ENCODE data around the gene LIF. TPM values are rescaled to one million over a fixed set of nuclear protein-coding genes. Genes with fewer than 3 reads are reported as not detected.

Gene LIF
- total and polyA plus RNA-seq, 2 donors (not counting 3 experiments of a cell fraction or from before 2014, with no cell fraction given), result 0.12 to 0.27 TPM

DNA sequence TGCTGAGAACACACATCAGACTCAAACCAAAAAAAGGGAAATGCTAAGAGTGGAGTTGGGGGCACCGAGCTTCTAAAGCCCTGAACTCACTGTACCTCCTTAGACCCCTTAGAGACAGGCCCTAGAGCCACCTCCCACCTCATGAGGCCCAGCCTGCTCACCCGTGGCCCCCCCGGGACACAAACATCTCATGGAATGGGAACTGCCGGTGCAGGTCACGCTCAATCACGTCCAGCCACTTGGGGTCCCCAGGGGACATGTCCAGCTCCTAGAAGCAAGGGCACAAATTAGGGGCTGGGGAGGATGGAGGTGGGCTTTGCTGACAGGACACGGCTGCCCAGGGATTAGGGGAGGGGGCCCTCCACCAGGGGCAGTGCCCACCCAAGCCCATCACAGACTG, 49.0 kb upstream of the LIF start:
- Histone ChIP-seq H3K36me3 (ENCODE audit: control insufficient read depth in 2 of 2, extremely low read depth in 1 of 2, insufficient read depth in 2 of 2, low read length in 2 of 2) (peaks cover 0 to 30% of the 10 kb centered on the region in 2 experiments), H3K4me3 (replicated peaks in 1 of 3; ENCODE audit: insufficient read depth in 1 of 3, low read depth in 1 of 3, low read length in 3 of 3) (no peak overlapping the region), H3K27me3 (ENCODE audit: control insufficient read depth in 2 of 2, insufficient read depth in 2 of 2, low read length in 2 of 2) (no peaks in the 10 kb centered on the region), H3K9me1 (replicated peaks; ENCODE audit: control insufficient read depth, extremely low read depth, insufficient read depth, low read length) (no peaks in the 10 kb centered on the region), H4K20me1 (replicated peaks; ENCODE audit: control insufficient read depth, extremely low read depth, insufficient read depth, low read length) (no peaks in the 10 kb centered on the region), H3K27ac (ENCODE audit: insufficient read depth, low read depth, low read length) (no peak overlapping the region), H3K4me1 (ENCODE audit: control insufficient read depth, extremely low read depth, insufficient read depth, low read length) (peaks cover 9% of the 10 kb centered on the region), H2AFZ (ENCODE audit: low read depth, low read length) (no peak overlapping the region), H3K9ac (replicated peaks; ENCODE audit: extremely low read depth, insufficient read depth, low read length) (no peak overlapping the region), H3K4me2 (ENCODE audit: insufficient read depth, low read length) (no peak overlapping the region), H3K79me2 (ENCODE audit: control insufficient read depth, insufficient read depth, low read length) (no peaks in the 10 kb centered on the region), H3K9me3 (replicated peaks; ENCODE audit: control insufficient read depth, insufficient read depth, low read length) (no peaks in the 10 kb centered on the region)
- CTCF ChIA-PET, result interaction anchor here (1.4 kb wide), 2 partner anchors 9 to 32 kb away, joined by 4 to 5 read pairs; partner anchors contain the start of gene TBC1D10A
- FAIRE-seq (no peak), DNase-seq (ENCODE audit: low read depth, low spot score) (no peak)
- intact Hi-C loops (cut with micrococcal nuclease), result no loop called here
- BruUV-seq (replicated peaks), result no TSS peak
- POLR2A ChIA-PET, result no interaction called here
- TF ChIP-seq, protein P1, sequence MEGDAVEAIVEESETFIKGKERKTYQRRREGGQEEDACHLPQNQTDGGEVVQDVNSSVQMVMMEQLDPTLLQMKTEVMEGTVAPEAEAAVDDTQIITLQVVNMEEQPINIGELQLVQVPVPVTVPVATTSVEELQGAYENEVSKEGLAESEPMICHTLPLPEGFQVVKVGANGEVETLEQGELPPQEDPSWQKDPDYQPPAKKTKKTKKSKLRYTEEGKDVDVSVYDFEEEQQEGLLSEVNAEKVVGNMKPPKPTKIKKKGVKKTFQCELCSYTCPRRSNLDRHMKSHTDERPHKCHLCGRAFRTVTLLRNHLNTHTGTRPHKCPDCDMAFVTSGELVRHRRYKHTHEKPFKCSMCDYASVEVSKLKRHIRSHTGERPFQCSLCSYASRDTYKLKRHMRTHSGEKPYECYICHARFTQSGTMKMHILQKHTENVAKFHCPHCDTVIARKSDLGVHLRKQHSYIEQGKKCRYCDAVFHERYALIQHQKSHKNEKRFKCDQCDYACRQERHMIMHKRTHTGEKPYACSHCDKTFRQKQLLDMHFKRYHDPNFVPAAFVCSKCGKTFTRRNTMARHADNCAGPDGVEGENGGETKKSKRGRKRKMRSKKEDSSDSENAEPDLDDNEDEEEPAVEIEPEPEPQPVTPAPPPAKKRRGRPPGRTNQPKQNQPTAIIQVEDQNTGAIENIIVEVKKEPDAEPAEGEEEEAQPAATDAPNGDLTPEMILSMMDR (IDR thresholded peaks at IDR 0.05; ENCODE audit: extremely low read depth in 1 of 2, insufficient read depth in 1 of 2, low read depth in 1 of 2, low read length in 2 of 2), result no peak
- no peak for TF ChIP-seq MYC (IDR thresholded peaks at IDR 0.05; ENCODE audit: low read depth, low read length)
- no peak for TF ChIP-seq POLR2A (IDR thresholded peaks at IDR 0.05; ENCODE audit: low read depth, low read length)
- no peak for TF ChIP-seq POLR2AphosphoS5 (IDR thresholded peaks at IDR 0.05; ENCODE audit: insufficient read depth, low read depth, low read length)
- no peak for TF ChIP-seq GATA2 (IDR thresholded peaks at IDR 0.05; ENCODE audit: insufficient read depth, insufficient read length, low read depth, low read length)
- no peak for TF ChIP-seq JUN (IDR thresholded peaks at IDR 0.05; ENCODE audit: borderline replicate concordance, insufficient read depth, insufficient read length, low read depth)
- no peak for TF ChIP-seq EZH2 (IDR thresholded peaks at IDR 0.05; ENCODE audit: borderline replicate concordance, low read depth, low read length, severe bottlenecking)
- TF ChIP-seq, protein P2, sequence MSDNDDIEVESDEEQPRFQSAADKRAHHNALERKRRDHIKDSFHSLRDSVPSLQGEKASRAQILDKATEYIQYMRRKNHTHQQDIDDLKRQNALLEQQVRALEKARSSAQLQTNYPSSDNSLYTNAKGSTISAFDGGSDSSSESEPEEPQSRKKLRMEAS (IDR thresholded peaks at IDR 0.05; ENCODE audit: insufficient read depth, insufficient read length), result no peak
- no peak for TF ChIP-seq FOS (IDR thresholded peaks at IDR 0.05; ENCODE audit: borderline replicate concordance, insufficient read depth, low read length)
- dilution Hi-C loops (cut with MboI; ENCODE audit: extremely low pct_ligation_motif_present, low sequenced_read_pairs), result no loop called here
